Mucosa of rectum (tissue), 2 donors: ENCODE results near the gene SPRY4.
"Not testable (repeated sequence)": the region's sequence is repeated elsewhere in the genome, so short reads cannot be mapped to it uniquely, and the experiment has no call there.

ENCODE experiments used
- H3K27ac ChIP-seq, 2 donors: one replicate each; pipeline ENCODE4 v1.7.0; 2013; ENCODE audit warnings: inconsistent platforms in 2 of 2, low read depth in 2 of 2, low read length in 2 of 2
- H3K27me3 ChIP-seq, 2 donors: one replicate each; pipeline ENCODE4 v1.7.0; 2013; ENCODE audit warnings: low read length in 2 of 2; ENCODE audit not compliant: control insufficient read depth in 2 of 2, insufficient read depth in 2 of 2
- H3K36me3 ChIP-seq, 2 donors: one replicate each; pipeline ENCODE4 v1.7.0; 2013; ENCODE audit warnings: low read length in 2 of 2; ENCODE audit not compliant: control insufficient read depth in 2 of 2, insufficient read depth in 2 of 2
- H3K4me1 ChIP-seq, 2 donors: one replicate each; pipeline ENCODE4 v1.7.0; 2013; ENCODE audit warnings: low read length in 2 of 2, mild to moderate bottlenecking in 1 of 2; ENCODE audit not compliant: control insufficient read depth in 2 of 2, insufficient read depth in 2 of 2
- H3K4me3 ChIP-seq, 2 donors: one replicate each; pipeline ENCODE4 v1.7.0; 2013; ENCODE audit warnings: low read length in 2 of 2
- H3K9ac ChIP-seq, 2 donors: one replicate each; pipeline ENCODE4 v1.7.0; 2013; ENCODE audit warnings: low read length in 2 of 2, low read depth in 1 of 2, mild to moderate bottlenecking in 1 of 2
- H3K9me3 ChIP-seq, 2 donors: one replicate each; pipeline ENCODE4 v1.7.0; 2013; ENCODE audit warnings: low read length in 2 of 2; ENCODE audit not compliant: control insufficient read depth in 2 of 2
- donor health status: healthy.
- donor health status: Normal muscosa, but diverticular disease.

Gene SPRY4

GRCh38 chr5:142358121-142358520 lies 33.3 kb upstream of the SPRY4 start:
- no peaks in the 10 kb centered on the region for H3K9me3 ChIP-seq
- no peak overlapping the region for H3K4me3 ChIP-seq
- H3K27ac ChIP-seq, result peak overlapping the region; percentile 11 to 90
- H3K27me3 ChIP-seq, result no peaks in the 10 kb centered on the region
- no peaks in the 10 kb centered on the region for H3K36me3 ChIP-seq
- H3K9ac ChIP-seq, result no peak overlapping the region
- peaks cover 10 to 17% of the 10 kb centered on the region in 2 donors for H3K4me1 ChIP-seq

GRCh38 chr5:142357469-142358090 lies 32.8 kb upstream of the SPRY4 start:
- H3K36me3 ChIP-seq, result no peaks in the 10 kb centered on the region
- H3K4me1 ChIP-seq, result peaks cover 10 to 12% of the 10 kb centered on the region in 2 donors
- H3K9me3 ChIP-seq, result no peaks in the 10 kb centered on the region
- peak overlapping the region; percentile 75 to 81 for H3K9ac ChIP-seq
- no peaks in the 10 kb centered on the region for H3K27me3 ChIP-seq
- peak overlapping the region; percentile 63 to 79 for H3K4me3 ChIP-seq
- H3K27ac ChIP-seq, result peak overlapping the region; percentile 87 to 90

- no peaks in the 10 kb centered on the region for H3K36me3 ChIP-seq
- peak overlapping the region; percentile 63 to 79 for H3K4me3 ChIP-seq
- no peaks in the 10 kb centered on the region for H3K9me3 ChIP-seq
- H3K27ac ChIP-seq, result peak overlapping the region; percentile 87 to 90
- H3K9ac ChIP-seq, result peak overlapping the region; percentile 75 to 81
- H3K27me3 ChIP-seq, result no peaks in the 10 kb centered on the region
- H3K4me1 ChIP-seq, result peaks cover 9 to 10% of the 10 kb centered on the region in 2 donors
Observed at GRCh38 chr5:142356716-142357468, 32.1 kb upstream of the SPRY4 start.

- Histone ChIP-seq H3K9ac (peak overlapping the region; percentile 52 to 81), H3K9me3 (no peaks in the 10 kb centered on the region), H3K27ac (peak overlapping the region; percentile 87 to 90), H3K27me3 (no peaks in the 10 kb centered on the region), H3K4me1 (peaks cover 9 to 10% of the 10 kb centered on the region in 2 donors), H3K4me3 (peak overlapping the region; percentile 63 to 79), H3K36me3 (no peaks in the 10 kb centered on the region)
Observed at GRCh38 chr5:142356349-142356715, 31.5 kb upstream of the SPRY4 start.

- H3K4me1 ChIP-seq, result peaks cover 5 to 6% of the 10 kb centered on the region in 2 donors
- no peaks in the 10 kb centered on the region for H3K36me3 ChIP-seq
- H3K4me3 ChIP-seq, result no peak overlapping the region
- H3K27me3 ChIP-seq, result no peaks in the 10 kb centered on the region
- no peak overlapping the region for H3K27ac ChIP-seq
- H3K9ac ChIP-seq, result no peak overlapping the region
- no peaks in the 10 kb centered on the region for H3K9me3 ChIP-seq
Observed at GRCh38 chr5:142353071-142353472, 28.3 kb upstream of the SPRY4 start.

GRCh38 chr5:142350021-142350420 lies 25.2 kb upstream of the SPRY4 start:
- no peaks in the 10 kb centered on the region for H3K4me1 ChIP-seq
- no peak overlapping the region for H3K4me3 ChIP-seq
- H3K9ac ChIP-seq, result no peak overlapping the region
- no peak overlapping the region for H3K27ac ChIP-seq
- no peaks in the 10 kb centered on the region for H3K27me3 ChIP-seq
- H3K9me3 ChIP-seq, result peaks cover 0 to 3% of the 10 kb centered on the region in 2 donors
- no peaks in the 10 kb centered on the region for H3K36me3 ChIP-seq

GRCh38 chr5:142346706-142347105 lies 21.9 kb upstream of the SPRY4 start:
- Histone ChIP-seq H3K36me3 (no peaks in the 10 kb centered on the region), H3K9ac (no peak overlapping the region), H3K4me3 (no peak overlapping the region), H3K4me1 (no peaks in the 10 kb centered on the region), H3K27me3 (no peaks in the 10 kb centered on the region), H3K27ac (no peak overlapping the region), H3K9me3 (peaks cover 3 to 5% of the 10 kb centered on the region in 2 donors)

GRCh38 chr5:142344915-142345314 lies 20.1 kb upstream of the SPRY4 start:
- not testable (repeated sequence) for H3K36me3 ChIP-seq, H3K4me1 ChIP-seq, H3K4me3 ChIP-seq, H3K27me3 ChIP-seq, H3K9me3 ChIP-seq, H3K9ac ChIP-seq, H3K27ac ChIP-seq

- Histone ChIP-seq H3K27me3 (no peaks in the 10 kb centered on the region), H3K4me1 (no peaks in the 10 kb centered on the region), H3K9ac (no peak overlapping the region), H3K36me3 (no peaks in the 10 kb centered on the region), H3K4me3 (no peak overlapping the region), H3K9me3 (peaks cover 3 to 5% of the 10 kb centered on the region in 2 donors), H3K27ac (no peak overlapping the region)
Observed at GRCh38 chr5:142343531-142343930, 18.7 kb upstream of the SPRY4 start.

- H3K4me1 ChIP-seq, result no peaks in the 10 kb centered on the region
- H3K36me3 ChIP-seq, result no peaks in the 10 kb centered on the region
- no peak overlapping the region for H3K4me3 ChIP-seq
- H3K9ac ChIP-seq, result no peak overlapping the region
- no peaks in the 10 kb centered on the region for H3K27me3 ChIP-seq
- H3K9me3 ChIP-seq, result peaks cover 3 to 5% of the 10 kb centered on the region in 2 donors
- peak overlapping the region in 1 of 2 donors; percentile 13 for H3K27ac ChIP-seq
Observed at GRCh38 chr5:142342128-142342981, 17.5 kb upstream of the SPRY4 start.
